Measurements from ENCODE around the gene CFAP69. TPM values are rescaled to one million over a fixed set of nuclear protein-coding genes. Genes with fewer than 3 reads are reported as not detected.

The CFAP69 gene
- total and polyA plus RNA-seq, 2 donors (not counting 1 experiment from before 2014, with no cell fraction given): 0.10 to 0.15 TPM

DNA sequence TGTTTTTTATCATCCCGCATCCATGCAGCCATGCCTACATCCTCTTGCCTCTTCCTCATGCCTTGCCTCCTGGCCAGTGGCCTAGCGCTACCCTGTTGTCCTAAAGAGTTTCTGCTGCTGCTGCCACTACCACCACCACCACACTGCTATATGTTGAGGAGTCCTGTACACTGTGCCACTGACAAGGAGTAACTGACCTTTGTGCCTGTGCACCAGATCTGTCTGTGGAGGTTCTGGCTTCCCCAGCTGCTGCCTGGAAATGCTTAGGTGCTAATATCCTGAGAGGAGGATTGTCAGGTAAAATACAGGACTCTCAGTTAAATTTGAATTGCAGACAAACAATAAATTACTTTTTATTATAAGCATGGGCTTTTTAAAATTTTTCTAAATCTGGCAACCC lies 7.0 kb upstream of the CFAP69 start:
- intact Hi-C loops (cut with micrococcal nuclease): no loop called here
- peaks cover 6% of the 10 kb centered on the region for H3K4me1 Mint-ChIP-seq
- POLR2A ChIA-PET: no interaction called here
- Histone ChIP-seq H3K9me3 (ENCODE audit: control extremely low read depth in 1 of 3, control insufficient read depth in 2 of 3, insufficient read depth in 1 of 3, low read length in 2 of 3) (no peaks in the 10 kb centered on the region), H3K4me2 (replicated peaks; ENCODE audit: low read depth, low read length, poor library complexity, severe bottlenecking) (no peak overlapping the region), H3K36me3 (replicated peaks in 1 of 2; ENCODE audit: control extremely low read depth in 1 of 2, control insufficient read depth in 1 of 2, extremely low read depth in 1 of 2, insufficient read depth in 2 of 2, low read length in 1 of 2) (no peaks in the 10 kb centered on the region), H3K27me3 (replicated peaks in 1 of 4; ENCODE audit: control extremely low read depth in 1 of 4, control insufficient read depth in 3 of 4, insufficient read depth in 4 of 4, low read length in 3 of 4) (peaks cover 0 to 19% (median 8%) of the 10 kb centered on the region in 4 experiments), H3K9ac (ENCODE audit: low read length) (no peak overlapping the region), H2AFZ (ENCODE audit: insufficient read depth, low read depth, low read length, poor library complexity, severe bottlenecking) (no peak overlapping the region), H3K4me3 (ENCODE audit: control extremely low read depth in 1 of 5, extremely low read depth in 1 of 5, insufficient read depth in 1 of 5, low read depth in 2 of 5, low read length in 4 of 5) (no peak overlapping the region), H3K4me1 (ENCODE audit: control insufficient read depth in 2 of 2, insufficient read depth in 2 of 2, low read length in 2 of 2) (no peaks in the 10 kb centered on the region), H4K20me1 (ENCODE audit: control insufficient read depth, insufficient read depth, low read length, poor library complexity, severe bottlenecking) (no peaks in the 10 kb centered on the region), H3K27ac (ENCODE audit: low read length in 2 of 2) (no peak overlapping the region), H3K79me2 (ENCODE audit: control insufficient read depth, insufficient read depth, low read length) (no peaks in the 10 kb centered on the region)
- no peak overlapping the region for H3K4me3 Mint-ChIP-seq
- CTCF ChIA-PET: no interaction called here
- H3K27ac Mint-ChIP-seq: no peak overlapping the region
- peaks cover 12% of the 10 kb centered on the region for H3K27me3 Mint-ChIP-seq
- no peak for TF ChIP-seq EZH2 (IDR thresholded peaks at IDR 0.05; ENCODE audit: borderline replicate concordance, insufficient read depth, low read depth, low read length, poor library complexity, severe bottlenecking)
- TF ChIP-seq, protein P1, sequence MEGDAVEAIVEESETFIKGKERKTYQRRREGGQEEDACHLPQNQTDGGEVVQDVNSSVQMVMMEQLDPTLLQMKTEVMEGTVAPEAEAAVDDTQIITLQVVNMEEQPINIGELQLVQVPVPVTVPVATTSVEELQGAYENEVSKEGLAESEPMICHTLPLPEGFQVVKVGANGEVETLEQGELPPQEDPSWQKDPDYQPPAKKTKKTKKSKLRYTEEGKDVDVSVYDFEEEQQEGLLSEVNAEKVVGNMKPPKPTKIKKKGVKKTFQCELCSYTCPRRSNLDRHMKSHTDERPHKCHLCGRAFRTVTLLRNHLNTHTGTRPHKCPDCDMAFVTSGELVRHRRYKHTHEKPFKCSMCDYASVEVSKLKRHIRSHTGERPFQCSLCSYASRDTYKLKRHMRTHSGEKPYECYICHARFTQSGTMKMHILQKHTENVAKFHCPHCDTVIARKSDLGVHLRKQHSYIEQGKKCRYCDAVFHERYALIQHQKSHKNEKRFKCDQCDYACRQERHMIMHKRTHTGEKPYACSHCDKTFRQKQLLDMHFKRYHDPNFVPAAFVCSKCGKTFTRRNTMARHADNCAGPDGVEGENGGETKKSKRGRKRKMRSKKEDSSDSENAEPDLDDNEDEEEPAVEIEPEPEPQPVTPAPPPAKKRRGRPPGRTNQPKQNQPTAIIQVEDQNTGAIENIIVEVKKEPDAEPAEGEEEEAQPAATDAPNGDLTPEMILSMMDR (IDR thresholded peaks at IDR 0.05): no peak
- no CpG with 5 or more reads among the region's 2 CpGs for WGBS (ENCODE audit: insufficient coverage)
- DNase-seq (no peak), ATAC-seq (ENCODE audit: low read depth) (no peak)
- H3K9me3 Mint-ChIP-seq (ENCODE audit: insufficient read depth): no peaks in the 10 kb centered on the region

DNA sequence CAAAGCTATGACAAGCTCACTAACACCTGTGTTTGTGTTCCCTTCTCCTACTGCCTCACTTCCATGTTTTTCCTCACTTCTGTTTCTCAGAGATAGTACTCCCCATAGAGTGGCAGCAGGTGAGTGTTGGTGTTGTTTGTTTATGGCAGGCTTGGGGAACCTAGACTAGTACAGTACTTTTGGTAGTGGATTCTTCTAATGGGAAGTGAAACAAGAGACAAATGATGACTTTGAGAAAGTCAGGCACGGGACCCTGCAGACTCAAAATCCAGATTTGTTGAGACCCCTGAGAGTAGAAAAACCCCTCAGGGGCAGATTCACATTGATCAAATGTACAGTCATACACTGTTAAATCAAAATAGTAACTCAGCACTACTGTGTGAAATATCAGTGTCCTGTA lies 6.4 kb upstream of the CFAP69 start:
- ATAC-seq (ENCODE audit: low read depth) (no peak), DNase-seq (no peak)
- no peak for TF ChIP-seq EZH2 (IDR thresholded peaks at IDR 0.05; ENCODE audit: borderline replicate concordance, insufficient read depth, low read depth, low read length, poor library complexity, severe bottlenecking)
- TF ChIP-seq, protein P1 (IDR thresholded peaks at IDR 0.05): no peak
- no peaks in the 10 kb centered on the region for H3K9me3 ChIP-seq (ENCODE audit: control extremely low read depth in 1 of 3, control insufficient read depth in 2 of 3, insufficient read depth in 1 of 3, low read length in 2 of 3)
- Mint-ChIP-seq H3K9me3 (ENCODE audit: insufficient read depth) (no peaks in the 10 kb centered on the region), H3K27ac (no peak overlapping the region), H3K4me3 (no peak overlapping the region), H3K27me3 (peaks cover 15% of the 10 kb centered on the region), H3K4me1 (peaks cover 8% of the 10 kb centered on the region)
- intact Hi-C loops (cut with micrococcal nuclease): no loop called here
- no CpG with 5 or more reads among the region's 1 CpG for WGBS (ENCODE audit: insufficient coverage)
- no peaks in the 10 kb centered on the region for H4K20me1 ChIP-seq (ENCODE audit: control insufficient read depth, insufficient read depth, low read length, poor library complexity, severe bottlenecking)
- CTCF ChIA-PET: no interaction called here
- no peak overlapping the region for H3K4me2 ChIP-seq (replicated peaks; ENCODE audit: low read depth, low read length, poor library complexity, severe bottlenecking)
- no peaks in the 10 kb centered on the region for H3K79me2 ChIP-seq (ENCODE audit: control insufficient read depth, insufficient read depth, low read length)
- no peak overlapping the region for H3K27ac ChIP-seq (ENCODE audit: low read length in 2 of 2)
- no peaks in the 10 kb centered on the region for H3K4me1 ChIP-seq (ENCODE audit: control insufficient read depth in 2 of 2, insufficient read depth in 2 of 2, low read length in 2 of 2)
- POLR2A ChIA-PET: no interaction called here
- no peaks in the 10 kb centered on the region for H3K36me3 ChIP-seq (replicated peaks in 1 of 2; ENCODE audit: control extremely low read depth in 1 of 2, control insufficient read depth in 1 of 2, extremely low read depth in 1 of 2, insufficient read depth in 2 of 2, low read length in 1 of 2)
- no peak overlapping the region for H3K4me3 ChIP-seq (ENCODE audit: control extremely low read depth in 1 of 5, extremely low read depth in 1 of 5, insufficient read depth in 1 of 5, low read depth in 2 of 5, low read length in 4 of 5)
- no peak overlapping the region for H2AFZ ChIP-seq (ENCODE audit: insufficient read depth, low read depth, low read length, poor library complexity, severe bottlenecking)
- no peak overlapping the region for H3K9ac ChIP-seq (ENCODE audit: low read length)
- H3K27me3 ChIP-seq (replicated peaks in 1 of 4; ENCODE audit: control extremely low read depth in 1 of 4, control insufficient read depth in 3 of 4, insufficient read depth in 4 of 4, low read length in 3 of 4): peaks cover 0 to 19% (median 8%) of the 10 kb centered on the region in 4 experiments
